NCI-H2171 treated with DMSO at 0.1 percent for 48 hours (cell line): Measurements from ENCODE around the gene CTTNBP2.
"Not testable (repeated sequence)": the region's sequence is repeated elsewhere in the genome, so short reads cannot be mapped to it uniquely, and the experiment has no call there.

Source experiments
- DNase-seq: peaks from one replicate; lab custom pipeline; 2025; lab: John Stamatoyannopoulos, UW

Gene CTTNBP2

GRCh38 chr7:117750612-117751563 lies 122.4 kb downstream of the CTTNBP2 start:
- peak; percentile 24 for DNase-seq

GRCh38 chr7:117741962-117742361 lies 131.3 kb downstream of the CTTNBP2 start:
- no peak for DNase-seq

GRCh38 chr7:117739085-117739484 lies 134.2 kb downstream of the CTTNBP2 start:
- no peak for DNase-seq

DNA sequence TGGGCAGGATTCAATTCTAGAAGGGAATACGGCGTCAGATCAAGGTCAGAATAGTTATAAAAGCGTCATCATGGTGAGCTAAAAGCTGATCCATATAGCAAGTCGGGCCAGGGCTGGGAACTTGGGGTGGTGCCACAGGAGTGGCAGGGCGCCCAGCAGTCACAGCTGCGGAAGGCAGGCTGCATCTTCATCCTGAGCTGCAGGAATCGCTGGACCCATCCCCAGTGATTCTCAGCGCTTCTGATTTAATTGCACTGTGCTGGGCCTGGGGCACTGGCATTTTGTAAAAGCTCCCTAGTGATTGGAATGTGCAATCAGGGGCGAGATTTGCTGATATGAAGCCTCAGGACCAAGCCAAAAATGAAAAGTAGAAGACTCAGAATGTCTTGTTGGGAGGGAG lies 135.3 kb downstream of the CTTNBP2 start:
- DNase-seq = no peak

- DNase-seq = no peak
These were observed 141.8 kb downstream of the CTTNBP2 start for GRCh38 chr7:117731455-117731854.

DNA sequence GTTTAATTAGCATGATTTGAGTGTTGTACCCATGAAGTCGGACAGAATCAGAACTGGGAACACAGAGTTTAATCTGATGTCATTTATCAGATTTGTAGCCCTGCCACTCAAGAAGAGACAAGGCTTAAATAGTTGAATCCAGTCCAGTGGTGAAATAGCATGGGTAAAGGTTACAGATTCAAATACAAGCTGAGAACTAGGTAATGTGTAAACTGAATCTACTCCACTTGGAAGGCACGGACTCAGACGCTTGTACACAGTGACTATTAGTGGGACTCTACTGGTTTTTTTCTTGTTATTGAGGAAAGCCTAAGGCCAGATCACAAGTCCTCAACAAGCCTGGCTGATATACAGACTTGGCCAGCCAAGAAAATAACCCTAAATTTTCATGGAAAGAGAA lies 142.9 kb downstream of the CTTNBP2 start:
- no peak for DNase-seq

DNA sequence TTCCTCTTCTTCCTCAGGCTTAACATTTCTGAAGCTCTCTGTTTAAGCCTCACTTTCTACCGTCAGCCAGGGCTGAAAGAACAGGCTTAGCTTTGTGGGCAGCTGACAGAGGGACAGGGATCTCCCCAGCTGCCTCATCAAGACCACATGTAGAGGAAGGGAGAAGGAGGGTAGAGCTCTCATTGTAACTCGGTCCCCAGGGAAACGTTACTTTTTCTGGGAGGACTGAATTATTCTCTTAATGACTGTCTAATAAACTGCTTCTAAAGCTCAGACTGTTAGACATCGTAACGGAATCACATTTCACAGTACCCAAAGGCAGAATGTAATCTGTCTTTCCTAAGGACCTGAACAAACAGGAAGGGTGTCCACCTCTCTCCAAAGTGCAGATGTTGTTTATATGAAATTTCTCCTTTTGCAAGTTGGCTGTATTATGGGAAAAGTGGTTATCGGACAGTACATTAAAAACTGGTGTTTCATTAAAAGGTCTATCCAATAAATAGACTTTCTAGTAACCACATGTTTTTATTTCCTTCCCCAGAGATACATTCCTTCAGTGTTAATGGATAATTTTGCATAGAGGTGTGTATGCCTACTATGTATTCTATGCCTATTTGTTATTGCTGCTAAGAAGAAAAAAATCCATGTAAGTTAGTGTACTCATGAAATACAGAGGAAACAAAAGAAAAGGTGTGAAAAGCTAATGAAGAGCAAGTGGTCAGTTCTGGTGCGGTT lies 144.2 kb downstream of the CTTNBP2 start:
- DNase-seq = no peak

GRCh38 chr7:117724898-117725297 lies 148.3 kb downstream of the CTTNBP2 start:
- DNase-seq = no peak

DNA sequence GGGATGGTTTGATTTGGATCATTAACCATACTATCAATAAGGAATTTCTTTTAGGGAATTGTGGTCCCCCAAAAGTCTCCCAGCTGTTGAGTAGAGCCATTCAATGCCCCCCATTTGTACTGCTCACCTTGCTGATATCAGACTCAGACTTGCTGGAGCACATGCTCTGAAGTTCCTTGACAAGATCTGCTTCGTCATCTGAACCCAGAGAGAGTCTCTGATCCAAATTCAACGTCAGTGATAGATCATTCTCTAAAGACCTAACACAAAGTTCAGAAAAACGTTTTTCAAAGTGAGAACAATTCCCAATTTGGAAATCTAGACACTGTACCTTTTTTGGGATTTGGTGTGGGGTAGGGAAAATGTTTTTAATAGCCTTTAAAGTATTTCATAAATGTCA lies 153.9 kb downstream of the CTTNBP2 start:
- no peak for DNase-seq

DNA sequence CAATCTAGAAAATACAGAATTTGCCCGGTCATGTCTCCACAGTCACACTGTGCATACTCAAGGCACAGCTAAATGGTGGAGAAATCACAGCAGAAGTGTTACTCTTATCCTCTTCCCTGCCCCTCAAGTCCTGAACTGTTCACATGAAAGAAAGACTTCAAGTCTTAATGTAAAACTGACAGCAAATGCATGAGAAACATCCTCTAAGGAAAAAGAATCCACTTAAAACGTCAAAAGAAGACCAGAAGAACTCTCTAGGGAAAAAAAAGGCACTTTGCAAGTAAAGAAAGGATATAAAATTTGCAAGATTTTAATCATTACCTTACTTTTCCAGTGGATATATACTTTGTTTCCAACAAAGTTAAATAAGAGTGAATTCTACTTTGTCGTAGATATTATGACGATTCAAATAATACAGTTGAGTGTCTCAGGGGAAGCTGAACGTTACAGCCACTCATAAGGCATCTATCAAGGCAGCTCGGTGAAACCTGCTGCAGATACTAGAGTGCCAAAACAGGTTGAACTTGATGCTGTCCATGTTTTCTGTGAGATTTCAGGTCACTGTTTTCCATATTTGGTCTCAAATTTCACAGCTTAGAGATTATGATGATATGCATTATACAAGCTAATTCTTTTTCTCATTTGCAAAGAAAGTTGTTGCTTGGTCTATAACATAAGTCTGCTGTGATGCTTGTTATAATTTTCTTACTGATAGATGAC lies 155.0 kb downstream of the CTTNBP2 start:
- DNase-seq = no peak

DNA sequence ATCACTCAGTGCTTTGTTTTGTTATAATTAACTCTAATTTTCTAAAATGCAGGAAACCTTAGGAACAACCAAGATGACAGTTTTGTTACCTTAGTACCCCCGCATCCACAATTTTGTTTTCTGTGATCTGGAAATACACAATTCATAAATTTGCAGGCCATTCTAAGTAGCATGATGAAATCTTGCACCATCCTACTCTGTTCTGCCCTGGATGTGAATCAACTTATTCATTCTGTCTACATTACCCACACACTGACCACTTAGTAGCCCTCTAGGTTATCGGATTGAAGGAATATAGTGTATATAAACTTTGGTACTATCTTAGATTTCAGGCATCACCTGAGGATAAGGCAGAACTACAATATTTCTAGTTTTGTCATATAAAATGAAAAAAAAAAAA lies 155.9 kb downstream of the CTTNBP2 start:
- no peak for DNase-seq

DNA sequence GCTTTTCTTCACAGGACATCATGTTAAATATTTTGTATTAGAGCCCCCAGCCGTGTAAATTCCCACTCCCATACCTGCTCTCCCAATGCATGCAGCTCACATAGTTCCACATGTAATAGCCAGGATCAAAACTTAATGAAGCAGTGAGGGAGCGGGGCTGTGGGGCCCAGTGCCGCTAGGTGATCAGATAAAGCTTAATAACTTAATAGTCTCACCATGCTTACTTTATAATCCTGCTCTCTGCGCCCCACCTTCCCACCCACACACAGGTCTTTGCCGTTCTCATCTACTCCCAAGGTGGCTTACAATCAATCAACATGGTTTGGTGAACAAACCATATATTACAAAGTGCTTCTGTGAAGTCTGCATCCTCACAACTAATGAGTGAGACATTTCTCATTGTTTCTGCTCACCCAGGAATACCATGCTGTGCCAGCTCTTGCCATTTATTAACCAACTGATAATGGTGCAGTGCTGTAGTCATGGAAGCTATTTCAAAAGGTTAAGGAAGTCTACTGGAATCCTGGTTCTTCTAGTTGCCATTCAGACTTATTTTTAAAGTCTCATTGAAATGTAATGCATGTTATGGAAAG lies 156.4 kb downstream of the CTTNBP2 start:
- DNase-seq = no peak

GRCh38 chr7:117715784-117716445 lies 157.3 kb downstream of the CTTNBP2 start:
- peak; percentile 41 for DNase-seq

GRCh38 chr7:117711556-117711955 lies 161.7 kb downstream of the CTTNBP2 start:
- no peak for DNase-seq

DNA sequence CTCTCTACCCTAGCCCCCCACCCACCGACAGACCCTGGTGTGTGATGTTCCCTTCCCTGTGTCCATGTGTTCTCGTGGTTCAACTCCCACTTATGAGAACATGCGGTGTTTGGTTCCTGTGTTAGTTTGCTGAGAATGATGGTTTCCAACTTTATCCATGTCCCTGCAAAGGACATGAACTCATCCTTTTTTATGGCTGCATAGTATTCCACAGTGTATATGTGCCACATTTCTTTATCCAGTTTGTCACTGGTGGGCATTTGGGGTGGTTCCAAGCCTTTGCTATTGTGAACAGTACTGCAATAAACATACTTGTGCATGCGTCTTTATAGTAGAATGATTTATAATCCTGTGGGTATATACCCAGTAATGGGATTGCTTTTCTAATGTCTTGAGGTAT lies 165.1 kb downstream of the CTTNBP2 start:
- DNase-seq = not testable (repeated sequence)

- DNase-seq = no peak
These were observed 166.2 kb downstream of the CTTNBP2 start for GRCh38 chr7:117707080-117707479.

- no peak for DNase-seq
These were observed 167.0 kb downstream of the CTTNBP2 start for GRCh38 chr7:117706210-117706609.

GRCh38 chr7:117705630-117706029 lies 167.6 kb downstream of the CTTNBP2 start:
- no peak for DNase-seq

DNA sequence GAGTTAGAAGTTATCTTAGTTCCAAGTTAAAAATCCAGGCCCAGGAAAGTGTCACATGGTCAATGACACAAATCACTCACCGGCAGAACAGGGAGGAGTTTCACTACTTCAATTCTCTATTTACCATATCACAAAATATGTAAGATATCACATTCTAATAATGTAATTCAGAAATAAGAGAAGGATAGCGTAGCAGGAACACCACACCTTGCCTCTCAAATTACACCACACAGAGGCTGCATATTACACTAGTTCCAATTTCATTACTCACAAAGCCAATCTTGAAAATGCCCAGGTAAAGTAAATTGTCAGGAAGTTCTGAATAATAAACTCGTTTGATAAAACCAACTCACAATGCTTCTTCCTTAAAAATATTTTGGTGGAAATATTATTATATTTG lies 169.2 kb downstream of the CTTNBP2 start:
- DNase-seq = no peak

GRCh38 chr7:117698018-117698417 lies 175.2 kb downstream of the CTTNBP2 start:
- no peak for DNase-seq

GRCh38 chr7:117692338-117692737 lies 180.9 kb downstream of the CTTNBP2 start:
- no peak for DNase-seq

- DNase-seq = no peak
These were observed 183.1 kb downstream of the CTTNBP2 start for GRCh38 chr7:117690147-117690546.
